Mammary epithelial cell (primary cell): ENCODE measurements around the gene SEMA3D.

Experiments
- EZH2 ChIP-seq: IDR thresholded peaks from 2 replicates; pipeline ENCODE4 v1.6.1; 2012; ENCODE audit warnings: low read length, inconsistent platforms, borderline replicate concordance
- TF ChIP-seq, protein P1 (sequence below), 2 donors: IDR thresholded peaks in 1 of 2; conservative IDR thresholded peaks in 1 of 2; 2 replicates each; pipeline ENCODE4 v1.5.1; 2011 to 2012; ENCODE audit warnings: inconsistent platforms in 2 of 2, low read length in 2 of 2, mild to moderate bottlenecking in 2 of 2, control low read depth in 1 of 2, low read depth in 1 of 2; ENCODE audit not compliant: insufficient read depth in 1 of 2; ENCODE audit errors: extremely low read depth in 1 of 2

DNA sequence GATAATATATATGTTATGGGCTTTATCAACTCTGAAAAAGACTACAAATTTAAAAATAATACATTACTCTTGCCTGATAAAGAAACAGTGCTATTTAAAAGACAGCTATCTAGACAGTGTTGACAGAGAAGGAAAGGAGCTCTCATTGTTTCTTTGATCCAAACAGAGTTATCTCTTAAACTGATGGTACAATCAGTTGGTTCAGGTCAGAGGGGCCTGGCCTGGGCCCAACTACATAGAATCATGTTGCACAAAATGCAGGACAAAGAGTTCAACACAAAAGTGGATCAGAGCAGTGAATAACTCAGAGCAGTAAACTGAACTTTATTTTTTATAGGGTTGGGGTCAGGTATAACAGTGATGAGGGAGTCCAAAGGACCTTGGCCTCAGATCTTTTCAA is 33.8 kb upstream of the SEMA3D start:
- TF ChIP-seq EZH2, result no peak
- TF ChIP-seq, protein P1, sequence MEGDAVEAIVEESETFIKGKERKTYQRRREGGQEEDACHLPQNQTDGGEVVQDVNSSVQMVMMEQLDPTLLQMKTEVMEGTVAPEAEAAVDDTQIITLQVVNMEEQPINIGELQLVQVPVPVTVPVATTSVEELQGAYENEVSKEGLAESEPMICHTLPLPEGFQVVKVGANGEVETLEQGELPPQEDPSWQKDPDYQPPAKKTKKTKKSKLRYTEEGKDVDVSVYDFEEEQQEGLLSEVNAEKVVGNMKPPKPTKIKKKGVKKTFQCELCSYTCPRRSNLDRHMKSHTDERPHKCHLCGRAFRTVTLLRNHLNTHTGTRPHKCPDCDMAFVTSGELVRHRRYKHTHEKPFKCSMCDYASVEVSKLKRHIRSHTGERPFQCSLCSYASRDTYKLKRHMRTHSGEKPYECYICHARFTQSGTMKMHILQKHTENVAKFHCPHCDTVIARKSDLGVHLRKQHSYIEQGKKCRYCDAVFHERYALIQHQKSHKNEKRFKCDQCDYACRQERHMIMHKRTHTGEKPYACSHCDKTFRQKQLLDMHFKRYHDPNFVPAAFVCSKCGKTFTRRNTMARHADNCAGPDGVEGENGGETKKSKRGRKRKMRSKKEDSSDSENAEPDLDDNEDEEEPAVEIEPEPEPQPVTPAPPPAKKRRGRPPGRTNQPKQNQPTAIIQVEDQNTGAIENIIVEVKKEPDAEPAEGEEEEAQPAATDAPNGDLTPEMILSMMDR (conservative IDR thresholded peaks at IDR 0.05 in 1 of 2, IDR thresholded peaks at IDR 0.05 in 1 of 2; ENCODE audit: extremely low read depth in 1 of 2, insufficient read depth in 1 of 2, low read depth in 1 of 2, low read length in 2 of 2), result no peak
